B cell (primary cell): ENCODE data around the gene PODXL.

ENCODE experiments used
- CTCF ChIP-seq: fragments of 200-600 bp; IDR thresholded peaks from one replicate; pipeline ENCODE4 v1.8.0; 2022; ENCODE audit warnings: antibody characterized with exemption, mild to moderate bottlenecking
- EZH2 ChIP-seq: IDR thresholded peaks from 2 replicates; pipeline ENCODE4 v1.6.1; 2012; ENCODE audit warnings: borderline replicate concordance, low read depth, mild to moderate bottlenecking, moderate library complexity, low read length; ENCODE audit not compliant: insufficient read depth, poor library complexity, severe bottlenecking

- TF ChIP-seq CTCF (no peak), EZH2 (no peak)
Observed at GRCh38 chr7:131543298-131543697, 13.1 kb downstream of the PODXL start.
